Measurements from ENCODE around the gene FRMD5.

DNA sequence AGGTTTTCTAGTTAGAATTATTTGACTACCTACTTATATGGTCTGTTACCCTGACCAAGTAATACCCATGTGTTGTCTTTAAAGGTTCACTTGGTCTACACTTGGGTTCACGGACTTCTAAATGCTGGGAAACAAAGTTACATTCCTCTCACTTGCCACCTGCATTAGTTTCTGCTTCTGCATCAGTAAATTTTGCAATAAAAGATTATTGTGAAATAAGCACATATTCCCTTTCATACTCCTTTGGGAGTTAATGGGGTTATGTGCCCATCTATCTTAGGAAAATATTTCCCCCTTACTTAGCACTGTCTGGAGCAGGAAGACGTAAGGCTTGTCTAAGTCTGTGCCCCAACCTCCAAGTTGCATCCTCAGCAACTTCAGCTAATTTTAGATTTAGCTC lies 160.7 kb downstream of the FRMD5 start:
- TF ChIP-seq CTCF (IDR thresholded peaks at IDR 0.05) (no peak), POLR2A (IDR thresholded peaks at IDR 0.05) (no peak)
